HepG2 (cell line): ENCODE results near the gene APRT. TPM values are rescaled to one million over a fixed set of nuclear protein-coding genes. Genes with fewer than 3 reads are reported as not detected.

ENCODE experiments used
- AGO1 ChIP-seq: fragments of 200-400 bp; formaldehyde crosslinking; IDR thresholded peaks from 2 replicates; pipeline ENCODE4 v1.6.1; 2017; ENCODE audit warnings: mild to moderate bottlenecking, low read depth, low read length, moderate library complexity; ENCODE audit not compliant: poor library complexity, severe bottlenecking
- ATF4 ChIP-seq, 2 experiments: fragments of 450-650 bp in 1 of 2; sonication (generic) in 1 of 2; formaldehyde crosslinking; IDR thresholded peaks; 2 replicates each; pipeline versions ENCODE4 v1.5.0 to v1.8.0; 2020 to 2022; ENCODE audit warnings: mild to moderate bottlenecking in 1 of 2, missing genetic modification reagents in 1 of 2
- BRD4 ChIP-seq: sonication (generic); formaldehyde crosslinking; IDR thresholded peaks from 2 replicates; pipeline ENCODE4 v1.4.0; 2020; ENCODE audit warnings: missing genetic modification reagents
- CCAR2 ChIP-seq: fragments of 200-400 bp; formaldehyde crosslinking; optimal IDR thresholded peaks from 2 replicates; pipeline ENCODE3; 2018; ENCODE audit warnings: low read depth, mild to moderate bottlenecking, low read length, moderate library complexity
- CSRNP1 ChIP-seq: sonication (generic); formaldehyde crosslinking; IDR thresholded peaks from 2 replicates; pipeline ENCODE4 v1.8.1; 2023; ENCODE audit warnings: mild to moderate bottlenecking, missing genetic modification reagents
- EP300 ChIP-seq, 3 experiments: sonication (generic) in 1 of 3; formaldehyde crosslinking in 1 of 3; IDR thresholded peaks; 2 replicates each; pipeline versions ENCODE4 v1.5.1 to v1.6.1; 2011 to 2020; ENCODE audit warnings: low read depth in 2 of 3, low read length in 2 of 3, borderline replicate concordance in 1 of 3, improper control_type of control experiment in 1 of 3, mild to moderate bottlenecking in 1 of 3, missing genetic modification reagents in 1 of 3, moderate library complexity in 1 of 3
- FOXK2 ChIP-seq: fragments of 450-650 bp; IDR thresholded peaks from 2 replicates; pipeline ENCODE4 v1.6.1; 2016
- MIER2 ChIP-seq: IDR thresholded peaks from 2 replicates; pipeline ENCODE4 v1.6.1; 2016; ENCODE audit warnings: missing biosample characterization, missing genetic modification reagents
- MLLT10 ChIP-seq: sonication (generic); formaldehyde crosslinking; IDR thresholded peaks from 2 replicates; pipeline ENCODE4 v1.4.0; 2020; ENCODE audit warnings: missing genetic modification reagents
- MXD1 ChIP-seq: sonication (generic); formaldehyde crosslinking; IDR thresholded peaks from 2 replicates; pipeline ENCODE4 v1.4.0; 2020; ENCODE audit warnings: mild to moderate bottlenecking, missing genetic modification reagents
- NPAS2 ChIP-seq: sonication (generic); formaldehyde crosslinking; IDR thresholded peaks from 2 replicates; pipeline ENCODE4 v1.8.0; 2022; ENCODE audit warnings: mild to moderate bottlenecking, missing genetic modification reagents, borderline replicate concordance
- NR2F6 ChIP-seq, 2 experiments: IDR thresholded peaks; 2 replicates each; pipeline ENCODE4 v1.6.1; 2016; ENCODE audit warnings: antibody characterized with exemption in 1 of 2, mild to moderate bottlenecking in 1 of 2
- PAF1 ChIP-seq: IDR thresholded peaks from 2 replicates; pipeline ENCODE4 v1.6.1; 2016; ENCODE audit warnings: missing genetic modification reagents, missing compliant biosample characterization
- PLRG1 ChIP-seq: fragments of 450-650 bp; conservative IDR thresholded peaks from 2 replicates; pipeline ENCODE4 v1.6.1; 2016
- RBAK ChIP-seq: sonication (generic); formaldehyde crosslinking; IDR thresholded peaks from 2 replicates; pipeline ENCODE4 v1.5.1; 2020; ENCODE audit warnings: mild to moderate bottlenecking, missing genetic modification reagents
- RBFOX2 ChIP-seq: fragments of 200-400 bp; formaldehyde crosslinking; IDR thresholded peaks from 2 replicates; pipeline ENCODE4 v1.6.1; 2017; ENCODE audit warnings: low read depth, mild to moderate bottlenecking, low read length
- SP1 ChIP-seq, 2 experiments: fragments of 450-650 bp in 1 of 2; sonication (generic) in 1 of 2; formaldehyde crosslinking in 1 of 2; IDR thresholded peaks; 2 replicates each; pipeline versions ENCODE4 v1.4.0 to v1.6.1; 2016 to 2020; ENCODE audit warnings: missing genetic modification reagents in 1 of 2
- TCF7 ChIP-seq: sonication (generic); IDR thresholded peaks from 2 replicates; pipeline ENCODE4 v1.6.1; 2016; ENCODE audit warnings: antibody characterized with exemption, low read depth
- TEAD2 ChIP-seq: sonication (generic); formaldehyde crosslinking; IDR thresholded peaks from 2 replicates; pipeline ENCODE4 v1.9.0; 2021; ENCODE audit warnings: missing genetic modification reagents
- ZIK1 ChIP-seq: sonication (generic); formaldehyde crosslinking; IDR thresholded peaks from 2 replicates; pipeline ENCODE4 v1.5.0; 2020; ENCODE audit warnings: mild to moderate bottlenecking, low read depth, missing genetic modification reagents, borderline replicate concordance
- ZKSCAN5 ChIP-seq: sonication (generic); formaldehyde crosslinking; IDR thresholded peaks from 2 replicates; pipeline ENCODE4 v1.5.1; 2020; ENCODE audit warnings: mild to moderate bottlenecking, missing genetic modification reagents
- ZNF138 ChIP-seq: sonication (generic); formaldehyde crosslinking; IDR thresholded peaks from 2 replicates; pipeline ENCODE4 v1.5.0; 2020; ENCODE audit warnings: mild to moderate bottlenecking, low read depth, missing genetic modification reagents
- ZNF331 ChIP-seq: sonication (generic); formaldehyde crosslinking; IDR thresholded peaks from 2 replicates; pipeline ENCODE4 v1.4.0; 2020; ENCODE audit warnings: missing genetic modification reagents
- ZNF704 ChIP-seq: sonication (generic); formaldehyde crosslinking; IDR thresholded peaks from 2 replicates; pipeline ENCODE4 v1.8.1; 2023; ENCODE audit warnings: mild to moderate bottlenecking, inconsistent platforms, moderate library complexity, missing genetic modification reagents, borderline replicate concordance
- ZSCAN12 ChIP-seq: sonication (generic); formaldehyde crosslinking; IDR thresholded peaks from 2 replicates; pipeline ENCODE4 v1.9.0; 2021; ENCODE audit warnings: mild to moderate bottlenecking, missing genetic modification reagents
- ZSCAN29 ChIP-seq: sonication (generic); formaldehyde crosslinking; conservative IDR thresholded peaks from 2 replicates; pipeline ENCODE4 v1.4.0; 2020; ENCODE audit warnings: mild to moderate bottlenecking, missing genetic modification reagents
- polyA plus RNA-seq, 8 experiments: library from polyadenylated mRNA; depleted of rRNA in 3 of 8; stranded (reverse) in 7 of 8; unstranded in 1 of 8; fragments of >200 nt; fragmentation: Illumina TruSeq in 4 of 8; extraction: Trizol in 4 of 8; gene quantifications; 2 replicates each; pipeline versions ENCODE4 v1.2.1 to v1.2.3, GENCODE V29; 2011 to 2016; ENCODE audit warnings: low read depth in 4 of 8, missing spikeins in 1 of 8, mixed read lengths in 1 of 8; ENCODE audit not compliant: insufficient read depth in 1 of 8
- total RNA-seq, 5 experiments: library from RNA; depleted of rRNA; stranded (reverse); fragments of >200 nt; fragmentation: Illumina TruSeq; extraction: Trizol; gene quantifications; 2 replicates each; pipeline ENCODE4 v1.2.3, GENCODE V29; 2016; ENCODE audit warnings: low read depth in 1 of 5

APRT gene
- total and polyA plus RNA-seq, 2 of the 13 experiments (the other 11 are each of a cell fraction or from before 2014, with no cell fraction given) = 155 to 242 TPM

GRCh38 chr16:88805887-88806393, 5.8 kb downstream of the APRT start (continued):
- TF ChIP-seq MLLT10 (no peak), CCAR2 (no peak), PLRG1 (no peak), ZIK1 (CRISPR knock-in tag) (no peak), TCF7 (no peak), BRD4 (CRISPR knock-in tag) (no peak), ZNF331 (no peak), MXD1 (no peak), ZKSCAN5 (CRISPR knock-in tag) (no peak), NPAS2 (CRISPR knock-in tag) (no peak), PAF1 (CRISPR knock-in tag) (0 out of 2 replicates have a peak, but pooled peaks have one; percentile 30), EP300 (IDR thresholded peaks at IDR 0.05; ENCODE audit: low read depth in 2 of 2, low read length in 2 of 2) (no peak), EP300 (CRISPR knock-in tag; IDR thresholded peaks at IDR 0.05; ENCODE audit: borderline replicate concordance) (no peak), SP1 (IDR thresholded peaks at IDR 0.05) (no peak), SP1 (CRISPR knock-in tag; IDR thresholded peaks at IDR 0.05) (no peak), RBFOX2 (peak; percentile 68; the same call in 1 of the 2 replicates), ZSCAN29 (CRISPR knock-in tag) (no peak), AGO1 (no peak), ATF4 (CRISPR knock-in tag; IDR thresholded peaks at IDR 0.05) (no peak), MIER2 (CRISPR knock-in tag) (no peak), ZNF704 (CRISPR knock-in tag) (no peak), TEAD2 (no peak), ZNF138 (CRISPR knock-in tag) (no peak), NR2F6 (IDR thresholded peaks at IDR 0.05) (no peak), NR2F6 (CRISPR knock-in tag; IDR thresholded peaks at IDR 0.05) (no peak), CSRNP1 (CRISPR knock-in tag) (no peak), ZSCAN12 (no peak), RBAK (CRISPR knock-in tag) (no peak), FOXK2 (no peak)
